ENCODE results near the gene DRD2.

DNA sequence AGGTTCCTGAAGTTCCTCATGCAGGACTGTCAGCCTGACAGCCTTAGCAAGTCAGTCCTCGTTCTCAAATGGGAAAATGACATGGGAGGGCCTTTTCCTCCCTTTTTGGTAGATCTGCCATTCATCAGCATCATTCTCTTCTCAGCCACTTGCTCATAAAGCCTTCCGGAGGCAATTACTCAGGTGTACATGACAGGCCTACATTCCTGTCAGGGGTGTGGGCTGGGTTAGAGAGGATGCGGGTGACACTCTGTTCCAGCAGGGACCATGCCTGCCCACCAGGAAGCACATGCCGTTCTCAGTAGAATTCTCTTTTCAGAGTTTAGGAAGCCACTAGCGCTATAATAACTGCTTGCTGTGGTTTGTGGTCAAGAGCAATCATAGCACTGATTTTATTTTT lies 111.8 kb downstream of the DRD2 start:
- TF ChIP-seq EZH2 (IDR thresholded peaks at IDR 0.05; ENCODE audit: borderline replicate concordance, low read depth, low read length, severe bottlenecking), result no peak
- TF ChIP-seq, protein P1, sequence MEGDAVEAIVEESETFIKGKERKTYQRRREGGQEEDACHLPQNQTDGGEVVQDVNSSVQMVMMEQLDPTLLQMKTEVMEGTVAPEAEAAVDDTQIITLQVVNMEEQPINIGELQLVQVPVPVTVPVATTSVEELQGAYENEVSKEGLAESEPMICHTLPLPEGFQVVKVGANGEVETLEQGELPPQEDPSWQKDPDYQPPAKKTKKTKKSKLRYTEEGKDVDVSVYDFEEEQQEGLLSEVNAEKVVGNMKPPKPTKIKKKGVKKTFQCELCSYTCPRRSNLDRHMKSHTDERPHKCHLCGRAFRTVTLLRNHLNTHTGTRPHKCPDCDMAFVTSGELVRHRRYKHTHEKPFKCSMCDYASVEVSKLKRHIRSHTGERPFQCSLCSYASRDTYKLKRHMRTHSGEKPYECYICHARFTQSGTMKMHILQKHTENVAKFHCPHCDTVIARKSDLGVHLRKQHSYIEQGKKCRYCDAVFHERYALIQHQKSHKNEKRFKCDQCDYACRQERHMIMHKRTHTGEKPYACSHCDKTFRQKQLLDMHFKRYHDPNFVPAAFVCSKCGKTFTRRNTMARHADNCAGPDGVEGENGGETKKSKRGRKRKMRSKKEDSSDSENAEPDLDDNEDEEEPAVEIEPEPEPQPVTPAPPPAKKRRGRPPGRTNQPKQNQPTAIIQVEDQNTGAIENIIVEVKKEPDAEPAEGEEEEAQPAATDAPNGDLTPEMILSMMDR (IDR thresholded peaks at IDR 0.05; ENCODE audit: extremely low read depth in 1 of 2, insufficient read depth in 1 of 2, low read depth in 1 of 2, low read length in 2 of 2), result no peak

All from endothelial cell of umbilical vein (primary cell).